Caco-2 (cell line): ENCODE measurements around the gene CADPS2. TPM values are rescaled to one million over a fixed set of nuclear protein-coding genes. Genes with fewer than 3 reads are reported as not detected.

Experiments used
- BruUV-seq: library from RNA; stranded (reverse); fragments of 400-500 nt; replicated peaks from 2 replicates; lab custom pipeline; 2021; lab: Mats Ljungman, UMichigan
- CTCF ChIA-PET: fragments of 300-600 bp; sonication (Branson Sonifier 250); formaldehyde crosslinking; loops from one replicate; lab custom pipeline; 2022; ENCODE audit warnings: antibody characterized with exemption; lab: Charles Lee
- POLR2A ChIA-PET: fragments of 300-600 bp; sonication (Branson Sonifier 250); formaldehyde crosslinking; loops from one replicate; lab custom pipeline; 2022; ENCODE audit warnings: antibody characterized with exemption; lab: Charles Lee
- DNase-seq, 2 experiments: peaks; one replicate each; pipeline versions ENCODE4 v3.0.0 to v3.0.0-alpha.2; 2020 to 2022
- H3K27me3 ChIP-seq: replicated peaks from 2 replicates; pipeline ENCODE4 v1.6.0; 2011; ENCODE audit warnings: low read length; ENCODE audit not compliant: control insufficient read depth, insufficient read depth
- H3K36me3 ChIP-seq: 2 replicates; pipeline ENCODE4 v1.5.1; 2011; ENCODE audit warnings: low read length; ENCODE audit not compliant: control insufficient read depth, insufficient read depth
- H3K4me1 ChIP-seq: fragments of 250-450 bp; sonication (Bioruptor Pico); 2 replicates; pipeline ENCODE4 v1.5.1; 2020; ENCODE audit warnings: mild to moderate bottlenecking
- H3K4me3 ChIP-seq: 2 replicates; pipeline ENCODE4 v1.5.1; 2011; ENCODE audit warnings: low read depth, mild to moderate bottlenecking, control low read depth, low read length
- H3K9me3 ChIP-seq: fragments of 250-450 bp; sonication (Bioruptor Pico); 2 replicates; pipeline ENCODE4 v1.5.1; 2020; ENCODE audit warnings: mild to moderate bottlenecking, moderate library complexity
- H3K27ac Mint-ChIP-seq: one replicate; pipeline ENCODE4 v1.8.0; 2022; ENCODE audit warnings: mixed read lengths; ENCODE audit not compliant: unreplicated experiment
- H3K27me3 Mint-ChIP-seq: one replicate; pipeline ENCODE4 v1.8.0; 2022; ENCODE audit warnings: mixed read lengths; ENCODE audit not compliant: insufficient read depth, unreplicated experiment
- H3K36me3 Mint-ChIP-seq: one replicate; pipeline ENCODE4 v1.8.0; 2022; ENCODE audit warnings: mild to moderate bottlenecking, mixed read lengths; ENCODE audit not compliant: insufficient read depth, unreplicated experiment
- H3K4me1 Mint-ChIP-seq: one replicate; pipeline ENCODE4 v1.8.0; 2022; ENCODE audit warnings: low read depth, mixed read lengths; ENCODE audit not compliant: unreplicated experiment
- H3K4me3 Mint-ChIP-seq: one replicate; pipeline ENCODE4 v1.8.0; 2022; ENCODE audit warnings: mild to moderate bottlenecking, moderate library complexity, mixed read lengths; ENCODE audit not compliant: unreplicated experiment
- H3K9me3 Mint-ChIP-seq: one replicate; pipeline ENCODE4 v1.8.0; 2022; ENCODE audit warnings: mixed read lengths; ENCODE audit not compliant: unreplicated experiment
- intact Hi-C: fragments of 100-400 bp; cut with micrococcal nuclease; formaldehyde crosslinking; loops from one replicate; pipeline ENCODE4 v1.10.0; 2022; ENCODE audit not compliant: unreplicated experiment
- total RNA-seq: library from RNA; stranded (reverse); gene quantifications from 2 replicates; pipeline ENCODE4 v1.2.3, GENCODE V29; 2022
- TF ChIP-seq, protein P1 (sequence below), 2 experiments: fragments of 200-600 bp in 1 of 2; IDR thresholded peaks; 1 replicate in 1 of 2; 2 replicates in 1 of 2; pipeline versions ENCODE4 v1.5.1 to v1.8.0; 2011 to 2022; ENCODE audit warnings: antibody characterized with exemption in 1 of 2, control low read depth in 1 of 2, inconsistent platforms in 1 of 2, low read depth in 1 of 2, low read length in 1 of 2, mild to moderate bottlenecking in 1 of 2, moderate library complexity in 1 of 2; ENCODE audit not compliant: insufficient read depth in 1 of 2, severe bottlenecking in 1 of 2, unreplicated experiment in 1 of 2

The CADPS2 gene
- total RNA-seq, 1 experiment from 2014 or later, result 2.7 TPM

DNA sequence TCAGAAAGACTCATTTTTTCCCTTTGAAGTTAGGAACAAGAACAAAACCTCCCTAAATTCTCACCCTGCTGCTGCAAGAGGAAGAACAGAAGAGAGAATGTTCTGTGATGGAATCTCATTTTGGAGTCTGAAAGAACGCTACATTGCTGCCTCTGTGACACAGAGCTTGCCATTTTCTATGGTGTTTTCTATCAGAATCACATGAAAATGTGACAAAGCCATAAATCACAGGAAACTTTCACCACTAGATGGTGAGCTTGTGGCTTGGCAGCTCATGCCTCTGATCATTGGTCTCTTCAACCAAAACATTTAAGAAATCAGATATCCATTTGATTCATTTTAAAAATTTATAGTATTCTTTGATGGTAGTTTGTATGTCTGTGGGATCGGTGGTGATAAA is 82.9 kb downstream of the CADPS2 start:
- TF ChIP-seq, protein P1, sequence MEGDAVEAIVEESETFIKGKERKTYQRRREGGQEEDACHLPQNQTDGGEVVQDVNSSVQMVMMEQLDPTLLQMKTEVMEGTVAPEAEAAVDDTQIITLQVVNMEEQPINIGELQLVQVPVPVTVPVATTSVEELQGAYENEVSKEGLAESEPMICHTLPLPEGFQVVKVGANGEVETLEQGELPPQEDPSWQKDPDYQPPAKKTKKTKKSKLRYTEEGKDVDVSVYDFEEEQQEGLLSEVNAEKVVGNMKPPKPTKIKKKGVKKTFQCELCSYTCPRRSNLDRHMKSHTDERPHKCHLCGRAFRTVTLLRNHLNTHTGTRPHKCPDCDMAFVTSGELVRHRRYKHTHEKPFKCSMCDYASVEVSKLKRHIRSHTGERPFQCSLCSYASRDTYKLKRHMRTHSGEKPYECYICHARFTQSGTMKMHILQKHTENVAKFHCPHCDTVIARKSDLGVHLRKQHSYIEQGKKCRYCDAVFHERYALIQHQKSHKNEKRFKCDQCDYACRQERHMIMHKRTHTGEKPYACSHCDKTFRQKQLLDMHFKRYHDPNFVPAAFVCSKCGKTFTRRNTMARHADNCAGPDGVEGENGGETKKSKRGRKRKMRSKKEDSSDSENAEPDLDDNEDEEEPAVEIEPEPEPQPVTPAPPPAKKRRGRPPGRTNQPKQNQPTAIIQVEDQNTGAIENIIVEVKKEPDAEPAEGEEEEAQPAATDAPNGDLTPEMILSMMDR (IDR thresholded peaks at IDR 0.05; ENCODE audit: insufficient read depth in 1 of 2, low read depth in 1 of 2, low read length in 1 of 2, severe bottlenecking in 1 of 2, unreplicated experiment in 1 of 2), result peak; percentile 26 to 50
- Mint-ChIP-seq H3K9me3 (no peaks in the 10 kb centered on the region), H3K27me3 (no peaks in the 10 kb centered on the region), H3K36me3 (no peaks in the 10 kb centered on the region), H3K4me1 (no peaks in the 10 kb centered on the region), H3K27ac (no peak overlapping the region), H3K4me3 (no peak overlapping the region)
- H3K27me3 ChIP-seq, result no peaks in the 10 kb centered on the region
- H3K36me3 ChIP-seq, result no peaks in the 10 kb centered on the region
- H3K4me1 ChIP-seq, result no peaks in the 10 kb centered on the region
- intact Hi-C loops, result loop anchor here (1.0 to 2.0 kb wide), 2 partner anchors 253 to 351 kb away; no protein-coding TSS in a partner anchor
- CTCF ChIA-PET, result interaction anchor here (0.8 to 1.3 kb wide), 5 partner anchors 82 to 351 kb away, joined by 3 to 6 read pairs (median 3); partner anchors contain the start of gene CADPS2
- POLR2A ChIA-PET, result no interaction called here
- no peak for DNase-seq
- BruUV-seq, result no TSS peak
- H3K4me3 ChIP-seq, result no peak overlapping the region
- no peaks in the 10 kb centered on the region for H3K9me3 ChIP-seq

- TF ChIP-seq, protein P1 (IDR thresholded peaks at IDR 0.05; ENCODE audit: insufficient read depth in 1 of 2, low read depth in 1 of 2, low read length in 1 of 2, severe bottlenecking in 1 of 2, unreplicated experiment in 1 of 2), result no peak
- H3K4me3 ChIP-seq, result no peak overlapping the region
- H3K36me3 ChIP-seq, result no peaks in the 10 kb centered on the region
- intact Hi-C loops, result loop anchor here (2.0 kb wide), 1 partner anchor 252 kb away; no protein-coding TSS in a partner anchor
- no peaks in the 10 kb centered on the region for H3K9me3 ChIP-seq
- no peaks in the 10 kb centered on the region for H3K27me3 ChIP-seq
- DNase-seq, result no peak
- no peaks in the 10 kb centered on the region for H3K4me1 ChIP-seq
- H3K4me3 Mint-ChIP-seq, result no peak overlapping the region
- POLR2A ChIA-PET, result no interaction called here
- CTCF ChIA-PET, result no interaction called here
- no peaks in the 10 kb centered on the region for H3K27me3 Mint-ChIP-seq
- no peaks in the 10 kb centered on the region for H3K9me3 Mint-ChIP-seq
- H3K27ac Mint-ChIP-seq, result no peak overlapping the region
- H3K4me1 Mint-ChIP-seq, result no peaks in the 10 kb centered on the region
- no TSS peak for BruUV-seq
- no peaks in the 10 kb centered on the region for H3K36me3 Mint-ChIP-seq
These were observed 83.9 kb downstream of the CADPS2 start for GRCh38 chr7:122802301-122802751.

DNA sequence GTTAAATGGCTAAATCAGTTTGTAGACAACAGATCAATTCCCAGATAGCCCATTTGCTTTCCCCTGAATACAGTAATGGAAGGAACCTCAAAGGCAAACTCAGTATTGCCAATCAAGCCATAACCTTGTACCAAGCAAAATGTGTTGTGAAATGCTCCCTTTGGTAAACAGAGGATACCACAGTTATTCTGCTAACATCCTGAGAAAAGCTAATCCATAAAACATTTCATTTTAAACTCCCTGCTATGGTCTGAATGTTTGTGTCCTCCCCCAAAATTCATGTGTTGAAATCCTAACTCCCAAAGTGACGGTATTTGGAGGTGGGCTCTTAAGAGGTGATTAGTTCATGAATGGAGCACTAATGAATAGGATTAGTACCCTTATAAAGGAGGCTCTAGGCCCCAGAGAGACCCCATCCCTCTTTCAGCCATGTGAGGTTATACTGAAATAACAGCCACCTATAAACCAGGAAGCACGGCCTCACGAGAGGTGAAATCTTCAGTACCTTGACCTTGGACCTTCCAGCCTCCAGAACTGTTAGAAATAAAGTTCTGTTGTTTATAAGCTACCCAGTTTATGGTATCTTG is 94.2 kb downstream of the CADPS2 start:
- no TSS peak for BruUV-seq
- Histone ChIP-seq H3K36me3 (no peaks in the 10 kb centered on the region), H3K27me3 (no peaks in the 10 kb centered on the region), H3K4me3 (no peak overlapping the region), H3K9me3 (no peaks in the 10 kb centered on the region), H3K4me1 (no peaks in the 10 kb centered on the region)
- Mint-ChIP-seq H3K9me3 (no peaks in the 10 kb centered on the region), H3K27me3 (peaks cover 4% of the 10 kb centered on the region), H3K36me3 (no peaks in the 10 kb centered on the region), H3K27ac (no peak overlapping the region), H3K4me3 (no peak overlapping the region), H3K4me1 (no peaks in the 10 kb centered on the region)
- CTCF ChIA-PET, result no interaction called here
- POLR2A ChIA-PET, result no interaction called here
- TF ChIP-seq, protein P1 (IDR thresholded peaks at IDR 0.05; ENCODE audit: insufficient read depth in 1 of 2, low read depth in 1 of 2, low read length in 1 of 2, severe bottlenecking in 1 of 2, unreplicated experiment in 1 of 2), result no peak
- intact Hi-C loops, result no loop called here
- DNase-seq, result no peak
